Measurements from ENCODE around the gene DCANP1.

Gene DCANP1

DNA sequence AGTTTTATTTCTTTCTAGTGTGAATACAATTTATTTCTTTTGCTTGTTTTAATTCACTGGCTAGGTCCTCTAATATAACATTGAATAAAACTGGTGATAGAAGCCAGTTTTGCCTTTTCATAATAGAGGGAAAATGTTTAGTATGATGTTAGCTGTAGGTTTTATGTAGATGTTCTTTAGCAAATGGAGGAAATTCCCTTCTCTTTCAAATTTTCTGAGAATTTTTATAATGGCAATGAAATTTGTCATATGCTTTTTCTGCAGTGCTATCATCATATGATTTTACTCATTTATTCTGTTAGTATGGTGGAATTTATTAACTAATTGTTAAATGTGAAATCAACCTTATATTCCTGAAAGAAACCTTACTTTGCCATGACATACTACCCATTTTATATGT lies 30.1 kb downstream of the DCANP1 start:
- no peak for DNase-seq

GRCh38 chr5:135405082-135405481 lies 42.1 kb downstream of the DCANP1 start:
- no peak for DNase-seq

DNA sequence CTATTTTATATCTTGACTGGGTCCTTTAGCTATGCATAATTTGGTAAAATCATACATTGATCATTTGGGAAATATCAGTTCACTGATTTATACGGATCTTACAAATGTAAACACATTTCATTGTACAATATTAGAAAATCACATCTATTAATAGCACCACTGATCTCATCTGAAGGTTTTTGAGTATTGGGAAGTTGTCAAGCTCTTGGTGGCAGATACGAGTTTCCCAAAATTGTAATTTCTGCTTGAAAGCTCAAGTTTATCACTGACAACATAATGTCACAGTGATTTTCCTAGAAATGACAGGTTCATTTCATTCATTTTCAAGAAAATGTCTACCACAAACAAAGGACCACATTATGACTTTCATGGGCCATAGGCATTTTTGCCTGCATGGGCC lies 45.1 kb downstream of the DCANP1 start:
- no peak for DNase-seq

DNA sequence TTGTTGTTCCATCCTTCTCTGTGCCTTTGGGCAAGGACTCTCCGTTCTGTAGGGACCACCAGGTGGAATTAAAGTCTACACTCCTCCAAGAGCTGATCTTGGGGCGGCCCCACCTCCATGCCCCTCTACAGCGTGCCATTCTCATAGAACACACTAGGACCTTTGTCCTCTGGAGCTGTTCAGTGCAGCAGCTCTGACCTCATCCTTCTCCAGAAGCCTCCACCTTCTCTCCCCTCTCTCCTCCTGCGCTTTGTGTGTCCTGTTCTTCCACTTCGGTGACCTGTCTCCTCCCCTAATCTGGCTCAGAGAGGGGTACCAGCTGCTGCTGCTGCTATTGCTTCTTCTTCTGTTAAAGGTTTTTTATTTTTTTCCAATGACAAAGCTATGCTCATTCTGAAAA lies 46.3 kb downstream of the DCANP1 start:
- DNase-seq, result no peak

DNA sequence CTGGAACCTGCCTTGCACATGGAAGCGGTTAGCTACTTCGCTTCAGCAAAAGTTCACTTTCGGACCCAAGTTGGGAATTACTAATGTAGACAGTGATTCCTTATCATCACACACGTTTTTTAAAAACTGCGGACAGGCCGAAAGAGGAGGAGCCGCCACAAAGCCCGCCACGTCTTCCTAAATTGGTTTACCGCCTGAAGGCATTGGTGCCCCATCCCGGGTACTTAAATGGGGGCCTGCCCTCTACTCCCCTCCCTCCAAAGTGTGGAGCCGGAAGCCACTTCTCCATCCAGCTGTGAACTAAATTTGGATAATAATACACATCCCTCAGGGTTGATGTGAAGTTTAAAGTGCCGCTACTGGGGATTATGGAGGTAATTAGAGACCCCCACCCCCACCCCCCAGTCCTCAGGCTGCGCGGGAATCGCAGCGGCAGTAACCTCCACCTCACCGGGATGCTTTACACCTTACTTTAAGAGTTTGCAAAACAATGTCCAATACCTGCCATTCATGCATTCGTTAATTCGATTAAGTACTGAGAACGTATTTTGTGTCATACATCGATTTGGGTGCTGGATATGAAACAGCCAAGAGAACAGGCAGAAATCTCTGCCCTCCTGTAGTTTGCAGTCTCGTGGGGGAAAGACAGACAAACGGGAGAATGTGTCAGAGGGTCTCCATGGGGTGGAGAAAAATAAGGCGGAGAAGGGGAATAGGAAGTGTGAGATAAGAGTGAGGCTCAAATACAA lies 47.2 kb downstream of the DCANP1 start:
- no peak for DNase-seq

- peak; percentile 84 for DNase-seq
These were observed 48.0 kb downstream of the DCANP1 start, which contains the start of gene MACROH2A1 for GRCh38 chr5:135398855-135399793. Gene MACROH2A1, minus strand, starts transcription at chr5:135399231. Its CDS starts 10,138 bp downstream, at chr5:135389093.

DNA sequence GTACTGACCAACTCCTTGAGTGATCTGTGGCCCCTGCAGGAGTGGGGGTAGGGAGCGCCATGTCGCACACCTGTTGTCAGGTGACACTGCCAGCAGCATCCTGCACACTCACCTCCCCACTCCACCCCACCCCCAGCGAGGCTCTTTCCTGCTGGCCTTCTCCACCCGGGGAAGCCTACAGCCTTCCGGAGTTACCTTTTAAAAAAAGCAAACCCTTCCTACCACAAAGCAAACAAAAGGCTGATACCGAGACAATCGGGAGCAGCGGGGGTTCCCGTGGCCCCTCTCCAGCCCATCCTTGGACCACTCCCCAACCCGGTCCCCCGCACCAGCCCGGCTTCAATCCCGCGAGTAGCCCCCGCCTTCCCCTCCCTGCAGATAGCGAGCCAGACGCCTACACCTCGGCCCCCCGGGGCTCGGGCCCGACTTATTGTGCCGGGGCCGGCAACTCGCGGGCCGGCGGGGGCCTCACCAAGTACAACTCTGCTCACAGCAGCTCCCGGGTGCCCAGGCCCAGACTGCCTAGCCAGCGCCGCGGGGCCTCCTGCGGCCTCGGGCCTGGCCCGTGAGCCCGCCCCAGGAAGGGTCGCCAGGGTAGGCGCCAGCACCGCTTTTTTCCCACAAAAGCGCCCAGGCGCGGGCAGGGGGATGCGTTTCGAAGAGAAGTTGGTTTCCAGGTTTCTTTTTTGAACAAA lies 48.8 kb downstream of the DCANP1 start:
- peak; percentile 45 for DNase-seq

DNA sequence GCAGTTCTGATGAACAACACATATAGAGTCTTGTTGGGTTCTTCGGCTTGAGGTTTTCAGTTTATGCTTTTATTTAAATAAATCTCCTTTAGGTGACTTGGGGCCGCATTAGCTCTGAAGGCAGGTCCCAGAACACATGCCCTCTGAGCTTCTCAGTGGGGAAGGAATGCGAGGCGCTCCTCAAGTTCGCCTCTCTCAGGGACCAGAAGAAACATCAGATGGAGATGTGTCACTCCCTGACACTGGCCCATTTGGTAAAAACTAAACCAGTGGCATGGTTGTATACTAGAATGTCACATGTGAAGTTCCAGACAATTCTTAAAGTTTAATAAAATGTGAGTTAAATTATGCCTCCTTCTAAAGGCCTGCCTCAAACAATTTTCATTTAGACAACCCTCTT lies 50.1 kb downstream of the DCANP1 start:
- DNase-seq, result no peak

- no peak for DNase-seq
These were observed 50.6 kb downstream of the DCANP1 start for GRCh38 chr5:135396459-135397055.

GRCh38 chr5:135395866-135396265 lies 51.3 kb downstream of the DCANP1 start:
- DNase-seq, result no peak

GRCh38 chr5:135395451-135395850 lies 51.7 kb downstream of the DCANP1 start:
- DNase-seq, result no peak

Data from activated naive CD4-positive, alpha-beta T cell treated with anti-CD3 and anti-CD28 coated beads, Interleukin-2, amount 50 U/mL, for 16 hours (primary cell).